DOHH2 (cell line): ENCODE results near the gene IFT88.

Experiments
- EZH2phosphoT487 ChIP-seq: fragments of 200-600 bp; sonication (generic); IDR thresholded peaks from 2 replicates; pipeline ENCODE4 v1.6.1; 2017; ENCODE audit warnings: borderline replicate concordance, mild to moderate bottlenecking, antibody characterized with exemption, low read length, moderate library complexity, mixed read lengths
- TF ChIP-seq, protein P1 (sequence below): fragments of 200-600 bp; sonication (generic); IDR thresholded peaks from one replicate; pipeline ENCODE4 v1.5.1; 2014; ENCODE audit warnings: antibody characterized with exemption, mild to moderate bottlenecking, low read depth, low read length; ENCODE audit not compliant: poor library complexity, severe bottlenecking

GRCh38 chr13:20691616-20692015 lies 124.7 kb downstream of the IFT88 start:
- TF ChIP-seq, protein P1, sequence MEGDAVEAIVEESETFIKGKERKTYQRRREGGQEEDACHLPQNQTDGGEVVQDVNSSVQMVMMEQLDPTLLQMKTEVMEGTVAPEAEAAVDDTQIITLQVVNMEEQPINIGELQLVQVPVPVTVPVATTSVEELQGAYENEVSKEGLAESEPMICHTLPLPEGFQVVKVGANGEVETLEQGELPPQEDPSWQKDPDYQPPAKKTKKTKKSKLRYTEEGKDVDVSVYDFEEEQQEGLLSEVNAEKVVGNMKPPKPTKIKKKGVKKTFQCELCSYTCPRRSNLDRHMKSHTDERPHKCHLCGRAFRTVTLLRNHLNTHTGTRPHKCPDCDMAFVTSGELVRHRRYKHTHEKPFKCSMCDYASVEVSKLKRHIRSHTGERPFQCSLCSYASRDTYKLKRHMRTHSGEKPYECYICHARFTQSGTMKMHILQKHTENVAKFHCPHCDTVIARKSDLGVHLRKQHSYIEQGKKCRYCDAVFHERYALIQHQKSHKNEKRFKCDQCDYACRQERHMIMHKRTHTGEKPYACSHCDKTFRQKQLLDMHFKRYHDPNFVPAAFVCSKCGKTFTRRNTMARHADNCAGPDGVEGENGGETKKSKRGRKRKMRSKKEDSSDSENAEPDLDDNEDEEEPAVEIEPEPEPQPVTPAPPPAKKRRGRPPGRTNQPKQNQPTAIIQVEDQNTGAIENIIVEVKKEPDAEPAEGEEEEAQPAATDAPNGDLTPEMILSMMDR: no peak
- TF ChIP-seq EZH2phosphoT487: no peak
